Activated naive CD4-positive, alpha-beta T cell (primary cell): ENCODE results near the gene DNAJB5.
"Not testable (repeated sequence)": the region's sequence is repeated elsewhere in the genome, so short reads cannot be mapped to it uniquely, and the experiment has no call there.

ENCODE experiments used
- DNase-seq, 4 experiments: peaks; one replicate each; lab custom pipeline; 2025; lab: John Stamatoyannopoulos, UW

The DNAJB5 gene

DNA sequence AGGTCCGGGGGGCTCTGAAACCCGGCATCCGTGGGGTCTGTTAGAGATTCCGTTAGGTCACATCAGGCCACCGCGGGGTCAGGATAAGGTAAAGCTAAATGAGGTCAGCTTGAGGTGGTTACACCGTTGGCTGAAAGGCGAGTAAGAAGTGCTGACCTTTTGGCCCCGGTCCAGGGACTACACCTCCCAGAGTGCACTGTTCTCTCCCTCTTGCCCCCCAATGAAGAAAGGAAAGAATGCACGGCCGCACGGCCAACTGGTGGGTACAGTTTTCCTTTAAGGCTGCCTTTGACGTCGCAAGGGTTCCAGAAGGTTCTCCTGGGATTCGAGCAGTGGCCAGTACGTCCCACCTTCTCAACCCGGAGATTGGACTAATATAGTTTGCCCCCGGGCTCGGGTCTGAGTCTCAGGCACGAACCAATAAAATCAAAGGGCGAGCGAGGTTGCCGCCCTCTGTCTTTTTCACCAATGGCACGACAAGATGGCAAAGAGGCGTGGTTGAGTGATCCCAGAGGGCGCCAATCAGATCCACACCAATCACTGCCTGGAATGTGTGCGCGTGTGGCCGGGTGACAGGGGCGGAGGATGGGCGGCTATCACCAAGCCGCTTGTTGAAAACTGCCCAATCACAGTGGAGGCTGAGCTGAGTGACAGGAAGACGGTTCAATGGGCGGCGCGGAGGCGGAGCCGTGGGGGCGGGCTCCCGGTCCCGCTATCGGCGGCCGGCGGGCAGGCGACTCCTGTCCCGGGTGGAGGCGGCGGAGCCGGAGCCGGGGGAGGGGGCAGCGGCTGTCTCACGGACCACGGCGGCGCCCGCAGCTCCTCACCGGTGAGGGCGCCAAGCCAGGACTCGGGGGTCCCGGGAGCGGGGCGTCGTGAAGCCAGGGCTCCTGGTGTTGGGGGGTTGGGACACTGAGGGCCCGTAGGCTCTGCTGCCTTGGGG, at the start of gene DNAJB5:
Gene DNAJB5 (plus strand): TSS at position 743 of the 943 bp plus-strand sequence. CDS start 886 bp downstream, outside the sequence.
- DNase-seq: peak; percentile 90 to 94 (median 92)

DNA sequence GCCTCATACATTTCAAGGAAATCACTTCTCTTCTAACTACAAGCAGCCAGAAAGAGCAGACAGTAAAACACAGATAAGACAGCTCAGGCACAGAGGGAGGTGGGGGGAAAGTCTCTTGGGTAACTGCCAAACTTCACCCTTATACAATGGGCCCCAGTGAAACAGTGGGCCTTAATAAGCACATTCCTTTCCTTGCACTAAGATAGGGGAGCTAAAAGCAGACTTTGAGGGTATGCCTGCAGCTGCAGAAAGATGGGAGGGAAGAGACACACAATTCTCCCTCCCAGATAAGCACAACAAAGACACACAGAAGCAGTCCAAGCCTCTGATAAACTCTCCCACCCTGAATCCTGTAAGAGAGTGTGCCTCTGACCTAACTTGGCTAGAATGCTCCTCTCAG, 49.6 kb upstream of the DNAJB5 start:
- DNase-seq: not testable (repeated sequence)

DNA sequence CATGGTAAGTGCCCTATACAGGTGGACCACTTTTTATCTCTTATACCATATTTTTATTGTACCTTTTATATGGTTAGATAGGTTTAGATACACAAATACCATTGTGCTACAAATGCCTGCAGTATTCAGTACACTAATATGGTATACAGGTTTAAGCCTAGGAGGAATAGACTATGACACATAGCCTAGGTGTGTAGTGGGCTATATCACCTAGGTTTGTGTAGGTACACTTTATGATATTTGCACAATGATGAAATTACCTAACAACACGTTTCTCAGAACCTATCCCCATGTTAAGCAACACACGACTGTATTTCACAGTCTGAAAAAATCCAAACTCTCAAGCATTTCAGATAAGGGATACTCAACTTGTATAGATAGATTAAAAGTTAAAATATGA, 41.1 kb upstream of the DNAJB5 start:
- no peak for DNase-seq

DNA sequence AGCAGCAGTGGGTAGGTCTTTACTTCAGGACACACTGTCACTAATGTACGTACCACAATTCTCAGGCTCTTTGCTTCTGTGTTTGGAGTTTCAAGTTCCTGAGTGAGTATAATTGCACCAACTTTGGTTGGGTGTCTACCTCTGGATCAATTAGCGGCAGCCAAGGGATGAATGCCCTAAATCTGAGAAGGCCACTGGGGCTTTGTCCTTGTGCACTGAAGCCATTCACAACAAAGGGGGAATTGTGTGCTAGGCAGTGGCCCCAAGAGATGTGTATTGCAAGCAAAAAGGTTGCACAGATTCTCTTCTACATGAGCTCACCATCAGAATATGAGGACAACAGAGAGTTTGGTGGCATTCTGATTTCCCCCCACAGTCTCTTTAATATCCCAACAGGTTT, 35.3 kb upstream of the DNAJB5 start:
- no peak for DNase-seq

DNA sequence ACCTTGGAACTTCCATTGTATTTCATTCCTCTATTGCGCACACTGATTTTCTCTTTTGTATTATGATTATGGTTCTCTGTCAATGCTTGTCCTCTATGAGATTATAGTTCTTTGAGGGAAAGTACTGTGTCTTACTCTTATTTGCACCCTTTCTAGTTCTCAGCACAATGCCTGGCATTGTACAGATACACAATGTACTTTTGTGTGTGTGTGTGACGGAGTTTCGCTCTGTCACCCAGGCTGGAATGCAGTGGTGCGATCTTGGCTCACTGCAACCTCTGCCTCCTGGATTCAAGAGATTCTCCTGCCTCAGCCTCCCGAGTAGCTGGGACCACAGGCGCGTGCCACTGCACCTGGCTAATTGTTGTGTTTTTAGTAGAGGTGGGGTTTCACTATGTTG, 33.5 kb upstream of the DNAJB5 start:
- DNase-seq: not testable (repeated sequence)

DNA sequence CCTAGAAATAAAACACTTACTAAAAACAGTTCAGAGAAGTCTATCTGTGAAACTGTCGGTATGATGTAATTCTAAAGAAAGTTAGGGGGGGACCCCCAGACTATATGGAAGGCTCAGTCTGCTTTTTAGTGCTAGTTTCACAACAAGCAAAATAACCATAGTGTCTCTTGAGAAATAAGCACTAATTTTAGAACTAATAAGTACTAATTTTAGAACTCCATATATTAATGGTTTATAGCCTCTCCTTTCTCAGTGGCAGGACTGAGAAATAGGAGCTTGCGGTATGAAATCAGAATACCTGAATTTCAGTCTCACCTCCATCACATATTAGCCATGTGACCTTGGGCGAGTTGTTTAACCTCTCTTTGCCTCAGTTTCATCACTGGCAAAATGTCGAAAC, 32.9 kb upstream of the DNAJB5 start:
- no peak for DNase-seq

DNA sequence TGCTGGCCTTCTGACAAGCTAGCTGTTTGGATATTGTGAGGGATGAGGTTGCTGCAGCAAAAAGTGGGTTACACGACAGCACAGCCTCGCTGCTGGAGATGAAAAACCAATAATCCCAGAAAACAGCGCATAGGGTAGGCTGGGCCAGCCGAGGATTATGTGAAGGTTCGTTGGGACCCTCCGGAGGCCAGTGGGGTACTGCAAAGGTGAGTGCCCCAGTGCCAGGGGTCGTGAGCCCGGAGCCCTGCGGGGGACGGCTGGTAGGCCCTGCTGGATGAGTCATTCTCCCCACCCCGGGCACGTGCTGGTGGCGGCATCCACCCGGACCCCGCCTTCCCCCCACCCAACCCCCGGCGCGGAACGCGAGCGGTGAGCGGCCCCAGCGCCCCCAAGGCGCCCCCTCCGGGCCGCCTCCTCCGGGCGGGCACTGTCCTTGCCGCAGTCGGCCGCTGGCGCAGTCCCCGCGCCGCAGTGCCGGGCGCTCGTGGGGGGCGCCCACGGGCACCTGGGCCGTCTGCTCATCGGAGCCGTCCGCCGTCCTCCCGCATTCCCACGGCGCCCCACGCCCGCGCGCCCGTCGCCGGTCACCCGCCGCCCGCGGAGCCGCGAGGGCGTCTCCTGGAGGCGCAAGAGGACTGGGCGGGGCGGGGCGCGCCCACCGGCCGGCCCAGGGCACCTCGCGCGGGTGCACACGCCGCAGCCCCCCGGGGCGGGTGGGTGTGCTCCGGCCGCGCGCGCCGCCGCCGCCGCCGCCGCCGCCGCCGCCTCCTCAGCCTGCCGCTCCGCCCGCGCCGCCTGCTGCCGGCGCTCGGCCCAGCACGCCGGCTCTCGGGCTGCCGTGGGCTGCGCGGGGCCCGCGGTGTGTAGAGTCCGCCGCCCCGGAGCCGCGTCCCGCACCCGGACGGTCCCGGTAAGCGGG, 31.8 kb upstream of the DNAJB5 start, which contains the start of gene PHF24:
Gene PHF24 (plus strand): TSS at position 794 of the 919 bp plus-strand sequence. CDS start 13,014 bp downstream, outside the sequence.
- peak in 1 of 4 experiments; percentile 10 for DNase-seq

DNA sequence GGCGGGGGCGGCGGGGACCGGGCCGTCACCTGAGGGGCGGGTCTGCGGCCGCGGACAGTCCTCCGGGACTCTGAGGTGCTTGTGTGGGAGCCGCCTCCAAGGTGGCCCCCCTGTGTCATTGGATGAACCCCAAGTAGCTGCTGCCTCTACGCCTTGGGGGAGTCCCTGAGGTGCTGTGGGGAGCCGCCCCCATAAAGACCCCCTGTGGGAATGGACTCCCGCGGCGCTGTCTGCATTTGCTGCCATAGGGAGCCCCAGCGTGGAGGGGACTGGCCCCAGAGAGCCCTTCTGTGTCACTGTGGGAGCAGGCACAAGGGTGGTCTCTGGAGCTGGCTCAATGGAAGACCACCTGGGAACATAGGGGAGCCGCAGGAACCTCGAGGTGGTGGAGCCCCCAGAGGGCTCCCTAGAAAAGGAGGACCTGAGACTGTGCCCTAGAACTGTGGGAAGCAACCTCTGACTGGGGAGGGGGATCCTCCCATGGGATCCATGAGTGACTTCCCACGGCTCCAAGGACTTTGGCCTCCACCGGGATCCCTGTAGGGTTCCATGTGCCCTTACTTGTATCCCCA, 31.0 kb upstream of the DNAJB5 start:
- DNase-seq: no peak

DNA sequence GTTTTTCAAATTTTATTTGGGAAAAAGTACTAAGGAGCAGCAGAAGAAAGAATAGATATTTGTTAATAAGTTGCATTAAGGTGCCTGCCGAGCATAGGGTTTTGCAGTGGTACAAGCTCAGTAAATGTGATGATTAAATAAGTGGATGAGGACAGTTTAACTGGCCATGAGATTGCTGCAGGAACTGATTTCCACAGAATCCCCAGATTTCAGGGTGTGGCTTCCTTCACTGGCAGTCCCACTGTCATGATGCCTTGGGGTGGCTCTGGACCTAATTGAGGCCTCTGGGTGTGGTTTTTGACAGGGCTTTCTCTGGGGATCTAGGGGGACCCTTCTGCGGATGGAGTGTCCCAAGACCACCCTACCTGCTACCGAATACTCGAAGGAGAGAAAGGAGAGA, 30.1 kb upstream of the DNAJB5 start:
- no peak for DNase-seq

DNA sequence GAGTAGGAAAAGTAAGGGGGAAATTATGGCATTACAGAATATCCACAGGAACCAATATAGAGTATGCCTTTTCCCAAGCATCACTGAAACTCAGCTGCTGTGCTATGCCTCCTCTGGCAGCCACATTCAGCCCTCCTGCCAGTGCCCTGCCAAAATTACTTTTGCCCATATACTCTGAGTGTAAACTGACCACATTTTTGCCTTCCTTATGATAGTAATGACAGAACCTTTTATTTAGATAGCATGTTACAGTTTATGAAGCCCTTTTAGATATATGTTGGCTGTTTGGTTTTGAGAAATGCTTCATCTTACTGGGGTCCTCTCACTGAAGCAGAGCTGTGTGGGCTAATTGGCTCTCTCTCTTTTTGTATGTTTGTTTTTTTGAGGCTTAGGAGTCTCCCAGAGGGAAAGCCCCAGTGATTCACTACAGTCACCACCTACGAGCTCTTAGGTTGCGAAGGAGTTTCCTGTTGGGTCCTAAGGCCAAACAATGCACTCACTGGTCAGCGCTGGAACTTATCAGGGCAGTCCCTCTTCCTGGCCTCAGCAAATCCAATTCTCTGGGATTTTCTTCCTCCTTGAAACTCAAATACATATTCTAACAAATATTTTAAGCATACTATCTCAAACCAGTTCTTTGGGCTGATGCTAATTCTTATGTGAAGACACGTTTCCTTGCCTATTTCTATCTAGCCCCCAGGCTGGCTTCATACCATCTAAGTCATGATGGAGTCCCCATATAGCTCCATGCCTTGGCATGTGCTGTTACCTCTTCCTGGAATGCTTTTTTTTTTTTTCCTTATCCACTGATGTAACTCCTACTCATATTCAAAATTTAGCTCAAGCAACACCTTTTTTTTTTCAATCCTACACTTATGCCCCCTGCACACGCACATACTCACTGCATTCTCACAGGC, 27.7 kb upstream of the DNAJB5 start:
- DNase-seq: no peak

DNA sequence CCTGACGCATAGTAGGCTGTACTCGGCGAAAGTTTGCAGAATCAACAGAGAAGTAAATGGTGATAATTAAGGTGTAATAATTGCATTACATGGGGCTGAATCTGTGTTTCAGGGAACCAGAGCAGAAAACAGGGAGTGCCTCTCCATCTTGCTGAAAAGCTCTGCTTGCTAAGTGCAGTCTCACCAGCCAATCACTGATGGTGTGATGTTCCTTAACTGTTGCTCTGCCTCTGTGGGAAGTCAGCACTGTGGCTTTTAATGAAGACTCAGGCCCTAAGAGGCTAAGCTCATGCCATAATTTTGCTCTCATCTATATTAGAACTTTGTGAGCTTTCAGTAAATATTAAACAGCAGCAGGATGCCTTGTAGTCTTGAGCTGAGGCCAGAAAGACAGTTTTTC, 27.0 kb upstream of the DNAJB5 start:
- DNase-seq: no peak

DNA sequence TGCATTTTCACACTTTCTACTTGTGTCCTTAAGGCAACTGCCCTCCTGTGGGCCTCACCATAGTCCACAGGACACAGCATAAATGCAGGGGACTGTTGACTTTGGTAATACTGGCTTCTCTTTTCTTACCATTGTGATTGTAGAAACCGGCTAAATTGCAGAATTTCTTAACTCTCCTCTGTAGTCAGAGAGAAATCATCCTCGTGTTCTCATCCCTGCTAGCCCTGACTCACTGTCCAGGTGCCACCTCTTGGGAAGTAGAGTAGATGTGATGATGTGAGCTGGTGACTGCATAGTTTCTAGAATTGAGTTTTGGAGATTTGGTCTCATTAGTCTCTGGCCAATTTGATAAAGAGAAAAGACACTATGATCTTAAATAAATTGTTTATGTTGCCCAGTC, 26.0 kb upstream of the DNAJB5 start:
- DNase-seq: no peak

DNA sequence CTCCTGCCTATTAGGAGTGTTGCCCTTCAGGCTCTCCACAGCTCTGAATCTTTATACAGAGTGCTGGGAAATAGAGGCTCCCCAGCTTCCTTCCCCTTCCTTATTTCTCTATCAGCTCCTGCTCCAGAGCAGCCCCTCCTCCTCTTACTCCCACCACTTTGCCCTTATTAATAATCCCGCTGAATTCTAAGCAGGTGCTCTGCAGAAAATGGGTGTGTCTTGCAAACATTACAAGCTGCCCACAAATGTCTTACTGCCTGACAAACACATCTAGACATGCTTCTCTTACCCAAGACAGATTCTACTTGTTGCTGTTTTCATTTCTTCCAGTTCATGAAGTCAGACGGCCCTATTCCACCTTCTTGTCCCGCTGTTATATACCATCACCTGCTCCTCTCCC, 25.1 kb upstream of the DNAJB5 start:
- no peak for DNase-seq

DNA sequence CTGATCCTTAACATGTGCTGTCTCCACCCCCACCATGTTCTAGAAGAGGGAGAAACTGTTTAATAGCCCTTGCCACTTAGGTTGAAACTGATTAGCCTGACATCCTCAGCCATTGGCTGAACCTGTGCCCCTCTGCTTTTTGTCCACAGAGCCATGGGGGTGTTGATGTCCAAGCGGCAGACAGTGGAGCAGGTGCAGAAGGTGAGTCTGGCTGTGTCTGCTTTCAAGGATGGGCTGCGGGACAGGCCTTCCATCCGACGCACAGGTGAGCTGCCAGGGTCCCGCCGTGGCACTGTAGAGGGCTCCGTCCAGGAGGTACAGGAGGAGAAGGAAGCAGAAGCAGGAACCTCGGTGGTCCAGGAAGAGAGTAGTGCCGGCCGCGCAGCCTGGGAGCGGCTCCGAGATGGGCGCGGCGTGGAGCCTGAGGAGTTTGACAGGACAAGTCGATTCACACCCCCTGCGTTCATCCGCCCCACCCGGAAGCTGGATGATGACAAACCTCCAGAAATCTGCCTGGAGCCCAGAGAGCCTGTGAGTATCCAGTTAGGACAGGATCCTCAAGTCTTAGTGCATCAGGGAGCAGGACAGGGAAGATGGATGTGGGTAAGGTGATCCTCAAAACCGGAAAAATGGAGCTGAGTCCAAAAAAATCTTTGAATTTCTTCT, 18.3 kb upstream of the DNAJB5 start:
- DNase-seq: no peak

DNA sequence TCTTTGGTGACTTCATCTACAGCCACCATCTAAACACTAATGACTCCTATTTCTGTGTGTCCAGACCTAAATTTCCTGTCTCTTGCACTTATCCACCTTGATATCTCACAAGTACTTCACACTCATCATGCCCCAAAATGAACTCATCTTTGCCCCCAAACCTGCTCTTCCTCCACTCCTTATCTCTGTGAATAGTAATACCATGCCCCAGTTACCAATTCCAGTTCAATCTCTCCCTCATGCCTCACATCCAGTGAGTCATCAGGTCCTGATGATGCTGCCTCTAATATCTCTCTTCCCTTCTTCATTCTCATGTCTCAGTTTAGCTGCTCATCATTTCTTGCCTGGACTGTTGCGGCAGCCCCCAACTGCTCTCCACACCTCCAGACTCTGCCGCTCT, 14.9 kb upstream of the DNAJB5 start:
- no peak for DNase-seq

DNA sequence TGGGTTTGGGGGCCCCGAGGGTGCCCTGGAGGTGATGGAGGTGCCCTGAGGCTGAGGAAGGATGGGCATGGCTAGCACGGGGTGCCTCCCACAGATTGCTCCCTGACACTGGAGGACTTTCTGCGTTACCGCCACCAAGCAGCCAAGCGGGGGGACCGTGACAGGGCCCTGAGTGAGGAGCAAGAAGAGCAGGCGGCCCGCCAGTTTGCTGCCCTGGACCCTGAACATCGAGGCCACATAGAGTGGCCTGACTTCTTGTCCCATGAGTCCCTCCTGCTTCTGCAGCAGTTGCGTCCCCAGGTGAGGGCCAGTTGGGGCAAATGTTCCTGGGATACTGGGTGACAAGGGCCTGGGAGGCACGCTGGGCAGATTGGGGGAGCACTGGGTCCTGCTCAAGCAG, 13.1 kb upstream of the DNAJB5 start:
- DNase-seq: no peak

DNA sequence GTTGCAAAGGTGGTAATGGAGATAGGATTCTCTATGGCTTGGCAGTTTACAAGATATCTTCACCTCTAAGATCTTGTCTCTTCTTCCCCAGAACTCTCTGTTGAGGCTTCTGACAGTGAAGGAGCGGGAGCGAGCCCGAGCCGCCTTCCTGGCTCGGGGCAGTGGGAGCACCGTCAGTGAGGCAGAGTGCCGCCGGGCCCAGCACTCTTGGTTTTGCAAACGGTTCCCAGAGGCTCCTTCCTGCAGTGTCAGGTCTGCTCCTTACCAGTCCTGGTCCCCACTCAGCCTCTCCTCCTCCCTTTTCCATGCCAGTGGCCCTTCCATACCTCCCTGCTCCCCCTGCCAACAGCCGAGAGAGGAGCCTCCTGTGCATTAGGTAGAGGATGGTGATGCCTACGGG, 12.6 kb upstream of the DNAJB5 start:
- no peak for DNase-seq

DNA sequence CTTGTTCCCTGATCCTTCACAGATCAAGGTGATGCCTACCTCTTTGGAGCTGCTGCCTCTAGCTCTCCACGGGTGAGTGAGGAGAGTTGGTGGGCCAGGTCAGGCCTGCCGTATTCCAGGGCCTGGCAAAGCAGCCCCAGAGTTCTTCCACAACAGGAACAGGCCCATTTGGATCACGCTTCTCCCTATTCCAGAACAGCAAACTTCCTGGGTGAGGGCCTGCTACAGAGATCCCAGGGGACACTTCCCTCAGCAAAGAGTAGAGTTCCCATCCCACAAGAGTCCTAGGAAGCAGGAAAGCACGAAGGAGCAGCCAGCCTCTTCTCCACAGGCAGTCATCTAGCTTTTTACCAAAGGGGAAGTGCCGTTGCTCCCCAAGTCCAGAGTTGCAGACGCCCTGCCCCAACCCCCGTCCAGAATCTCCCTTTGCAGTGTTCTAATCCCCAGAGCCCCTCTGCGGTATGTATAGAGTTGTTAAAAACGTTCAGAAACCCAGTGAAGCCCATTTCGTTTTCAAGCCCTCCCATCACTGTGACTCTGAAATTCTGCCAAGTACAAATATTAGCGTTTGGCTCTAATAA, 9.3 kb upstream of the DNAJB5 start:
- no peak for DNase-seq

DNA sequence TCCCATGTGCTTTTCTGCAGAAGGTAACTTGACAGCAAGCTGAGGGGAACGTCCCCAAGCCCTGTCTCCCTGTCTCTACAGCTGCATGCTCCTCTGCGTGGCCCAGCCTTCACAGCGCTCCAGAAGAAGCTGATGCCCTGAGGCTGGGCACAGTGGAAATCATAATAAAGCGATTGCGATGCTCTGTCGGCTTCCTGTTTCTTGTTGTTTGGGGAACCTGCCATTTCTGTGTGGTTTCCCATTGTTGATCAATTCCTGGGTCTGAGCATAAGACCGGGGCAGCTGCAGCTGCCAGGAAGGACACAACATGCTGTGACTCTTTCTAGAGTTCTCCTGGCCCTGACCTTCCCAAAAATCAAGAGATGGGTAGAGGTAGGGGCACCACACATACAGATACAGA, 7.2 kb upstream of the DNAJB5 start:
- no peak for DNase-seq

DNA sequence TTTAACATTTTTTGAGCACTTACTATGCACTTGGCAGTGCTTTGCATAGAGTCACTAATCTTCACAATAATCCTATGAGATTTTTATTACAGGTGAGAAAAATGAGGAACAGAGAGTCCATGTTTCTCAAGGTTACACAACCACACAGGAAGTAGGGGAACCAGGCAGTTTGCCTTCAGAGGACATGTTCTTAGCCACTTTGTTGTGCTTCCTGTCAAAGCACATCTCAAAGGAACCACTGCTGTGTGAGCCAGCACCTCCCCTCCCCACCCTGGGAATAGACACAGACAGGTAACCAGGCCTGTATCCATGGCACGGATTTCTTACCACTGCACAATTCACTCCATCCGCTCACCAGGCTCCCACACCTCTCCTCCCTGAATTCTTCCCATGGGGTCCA, 6.3 kb upstream of the DNAJB5 start:
- DNase-seq: no peak
